GM23248 (cell line): ENCODE data around the gene RGL1.

Source experiments
- EZH2 ChIP-seq: fragments of 200-600 bp; sonication (generic); IDR thresholded peaks from 2 replicates; pipeline ENCODE4 v1.6.1; 2018; ENCODE audit warnings: antibody characterized with exemption, mild to moderate bottlenecking; ENCODE audit not compliant: insufficient read depth, poor library complexity, severe bottlenecking
- EZH2phosphoT487 ChIP-seq: fragments of 200-600 bp; sonication (generic); IDR thresholded peaks from 2 replicates; pipeline ENCODE4 v1.6.1; 2018; ENCODE audit warnings: antibody characterized with exemption, moderate library complexity, mild to moderate bottlenecking, low read depth; ENCODE audit not compliant: insufficient read depth

- TF ChIP-seq EZH2phosphoT487 (no peak), EZH2 (no peak)
Observed at GRCh38 chr1:183942933-183943693, 138.2 kb downstream of the RGL1 start.
